Activated CD8-positive, alpha-beta memory T cell treated with anti-CD3 and anti-CD28 coated beads for 24 hours (primary cell): ENCODE measurements around the gene LSS.
A peak's percentile ranks its signal among the peaks of the same experiment; 100 is the strongest.

ENCODE experiments used
- DNase-seq: peaks from one replicate; pipeline ENCODE4 v3.0.0-alpha.2; 2020

Gene LSS

DNA sequence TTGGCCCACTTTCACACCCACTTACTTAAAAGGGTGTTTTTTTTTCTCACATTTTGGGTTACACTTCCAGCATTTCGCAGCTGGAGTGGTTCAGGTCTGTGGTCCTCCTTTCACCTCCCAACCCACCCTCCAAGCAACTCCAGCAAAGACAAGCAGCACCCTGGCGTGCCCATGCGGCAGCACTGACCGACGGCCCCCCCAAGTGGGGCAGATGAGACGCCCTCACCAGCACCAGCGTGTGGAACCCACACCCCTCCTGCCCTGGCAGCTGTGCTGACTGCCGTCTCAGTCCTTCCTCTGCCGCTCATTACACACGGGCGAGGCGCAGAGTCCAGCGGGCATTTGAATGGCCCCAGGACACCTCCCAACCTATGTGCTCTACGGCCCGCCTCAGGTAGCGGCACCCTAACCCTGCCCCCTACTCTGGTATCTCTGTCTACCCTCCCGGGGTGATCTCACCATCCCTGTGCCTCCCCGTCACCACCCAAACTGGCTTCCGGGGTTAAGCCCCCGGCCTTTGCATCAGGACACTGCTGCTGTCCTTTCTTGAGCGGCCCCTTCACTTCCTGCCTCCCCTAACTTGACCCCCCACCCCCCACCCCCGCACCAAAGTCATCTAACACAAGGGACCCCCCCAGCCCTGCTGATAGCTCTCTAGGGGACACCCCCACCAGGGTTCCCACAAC is 10.9 kb downstream of the LSS start:
- peak; percentile 40 for DNase-seq

DNA sequence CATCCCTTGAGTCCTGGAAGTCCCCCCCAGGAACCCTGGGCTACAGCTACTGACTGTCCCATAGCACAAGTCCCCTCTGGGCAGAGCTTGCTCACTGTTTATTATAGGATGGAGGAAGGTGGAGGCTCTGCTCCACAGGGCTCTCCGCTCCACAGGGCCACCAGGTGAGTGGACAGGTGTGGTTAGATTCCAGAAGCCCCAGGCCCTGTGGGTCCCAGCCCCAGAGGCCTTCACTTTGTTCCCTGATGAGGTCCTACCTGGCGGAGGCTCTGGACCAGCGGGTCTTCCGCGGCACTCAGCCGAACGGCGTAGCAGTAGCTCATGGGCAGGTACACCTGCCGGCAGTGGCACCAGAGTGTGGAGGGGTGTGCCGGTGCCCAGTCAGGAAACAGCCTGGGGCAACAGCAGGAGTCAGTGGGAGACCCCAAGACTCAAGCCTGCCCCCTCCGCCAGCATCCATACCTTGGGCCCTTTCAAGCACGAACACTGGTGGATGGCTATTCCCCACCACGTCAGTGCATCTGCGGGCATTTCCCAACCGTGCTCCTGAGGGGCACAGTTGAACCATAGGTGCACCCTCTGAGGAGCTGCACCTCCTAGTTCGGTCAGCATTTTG is 12.3 kb downstream of the LSS start:
- no peak for DNase-seq

- no peak for DNase-seq
These were observed 13.0 kb downstream of the LSS start for GRCh38 chr21:46215436-46216131.

GRCh38 chr21:46214478-46215340 is 13.9 kb downstream of the LSS start:
- DNase-seq = no peak

GRCh38 chr21:46213620-46214286 is 14.8 kb downstream of the LSS start:
- no peak for DNase-seq

DNA sequence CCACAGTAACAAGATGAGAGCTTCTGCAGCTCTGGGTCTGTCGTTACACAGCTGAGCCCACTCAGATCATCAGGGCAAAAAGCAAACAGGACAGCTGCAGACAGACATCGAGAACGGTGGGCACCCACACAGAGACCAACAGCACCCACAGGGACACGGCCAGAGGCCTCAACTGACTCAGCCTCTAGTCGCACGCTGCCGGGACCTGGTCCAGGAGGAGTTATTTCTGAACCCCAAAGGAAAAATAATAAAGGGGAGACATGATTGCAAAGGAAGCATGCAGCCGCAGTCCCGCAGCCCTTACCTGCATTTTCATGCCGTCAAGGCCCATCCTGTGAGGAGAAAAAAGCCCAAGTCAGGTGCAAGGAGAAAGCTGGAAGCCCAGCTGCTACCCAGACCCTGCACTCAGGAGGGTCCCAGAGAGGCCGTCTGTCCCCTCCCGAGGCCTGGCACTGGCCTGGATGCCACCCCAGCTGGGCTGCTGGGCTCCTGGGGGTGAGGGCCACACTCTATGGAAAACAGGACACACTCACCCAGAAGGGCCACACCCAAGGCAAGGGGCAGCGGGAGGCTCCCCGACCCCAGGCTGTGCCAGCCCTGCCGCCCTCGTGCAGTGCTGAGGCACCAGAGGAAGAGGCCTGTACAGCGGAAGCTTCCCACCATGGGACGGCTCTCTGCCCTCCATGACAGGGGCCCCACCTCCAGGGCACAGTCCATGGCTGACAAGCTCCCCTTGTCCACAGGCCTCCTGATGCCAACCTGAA is 15.7 kb downstream of the LSS start:
- no peak for DNase-seq

GRCh38 chr21:46211786-46212720 is 16.5 kb downstream of the LSS start:
- no peak for DNase-seq

DNA sequence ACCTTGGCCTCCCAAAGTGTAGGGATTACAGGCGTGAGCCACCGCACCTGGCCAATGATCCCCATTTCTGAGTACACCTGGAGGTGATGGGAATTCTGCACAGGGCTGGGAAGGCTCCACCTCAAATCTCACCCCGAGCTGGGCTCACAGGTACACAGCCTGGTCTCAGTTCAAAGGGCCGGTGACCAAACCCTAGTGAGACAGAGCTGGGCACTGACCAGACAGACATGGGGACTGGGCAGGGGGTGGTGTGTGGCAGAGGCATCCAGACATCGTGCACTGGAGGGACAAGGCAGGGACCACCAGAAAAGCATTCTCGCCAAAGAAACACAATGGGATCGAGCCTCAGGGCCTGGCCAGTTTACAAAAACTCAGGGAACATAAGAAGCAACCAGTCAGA is 17.2 kb downstream of the LSS start:
- DNase-seq = no peak

- no peak for DNase-seq
These were observed 18.0 kb downstream of the LSS start for GRCh38 chr21:46210378-46211136.

DNA sequence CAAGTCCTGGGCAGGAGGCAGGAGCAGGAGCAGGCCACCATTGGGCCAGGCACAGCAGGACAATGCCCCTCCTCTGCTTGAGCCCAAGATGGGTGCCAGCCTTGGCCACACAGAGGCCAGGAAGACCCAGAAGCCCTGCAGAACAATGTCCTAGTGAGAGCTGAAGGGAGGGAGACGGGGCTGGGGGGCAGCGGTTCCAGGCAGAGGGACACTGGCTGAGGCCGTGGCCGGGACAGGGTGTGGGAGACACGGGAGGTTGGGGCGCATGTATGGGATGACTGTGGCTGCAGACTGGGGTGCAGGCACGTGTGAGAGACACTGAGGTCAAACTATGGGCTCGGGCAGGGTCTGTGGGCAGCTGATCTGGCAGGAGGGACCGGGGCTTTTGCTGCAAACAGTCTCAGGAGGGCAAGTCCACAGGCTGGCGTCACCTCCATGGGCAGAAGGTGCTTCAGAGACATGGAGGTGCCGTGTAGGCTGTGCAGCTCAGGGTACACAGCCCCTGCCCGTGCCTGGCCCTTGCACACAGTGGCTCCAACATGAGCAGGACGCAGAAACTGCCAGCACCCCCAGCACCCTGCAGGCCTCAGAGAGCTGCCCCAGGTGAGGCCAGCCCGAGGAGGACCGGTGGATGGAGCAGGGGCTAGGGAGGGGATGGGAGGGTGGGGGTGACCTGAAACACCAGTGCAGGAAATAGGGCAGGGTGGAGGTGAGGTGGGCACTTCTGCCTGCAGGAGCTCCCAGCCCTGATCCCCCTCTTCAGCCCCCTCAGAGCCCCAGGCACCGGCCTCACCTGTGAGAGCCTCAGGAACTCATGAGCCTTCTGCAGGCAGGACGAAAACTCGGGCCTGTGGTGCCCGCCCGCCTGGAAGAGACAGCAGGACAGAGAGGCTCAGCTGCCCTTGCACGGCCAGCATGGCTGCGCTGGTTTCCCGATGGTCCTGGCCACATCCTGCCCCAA is 19.5 kb downstream of the LSS start:
- no peak for DNase-seq

- no peak for DNase-seq
These were observed 20.5 kb downstream of the LSS start for GRCh38 chr21:46207920-46208591.

DNA sequence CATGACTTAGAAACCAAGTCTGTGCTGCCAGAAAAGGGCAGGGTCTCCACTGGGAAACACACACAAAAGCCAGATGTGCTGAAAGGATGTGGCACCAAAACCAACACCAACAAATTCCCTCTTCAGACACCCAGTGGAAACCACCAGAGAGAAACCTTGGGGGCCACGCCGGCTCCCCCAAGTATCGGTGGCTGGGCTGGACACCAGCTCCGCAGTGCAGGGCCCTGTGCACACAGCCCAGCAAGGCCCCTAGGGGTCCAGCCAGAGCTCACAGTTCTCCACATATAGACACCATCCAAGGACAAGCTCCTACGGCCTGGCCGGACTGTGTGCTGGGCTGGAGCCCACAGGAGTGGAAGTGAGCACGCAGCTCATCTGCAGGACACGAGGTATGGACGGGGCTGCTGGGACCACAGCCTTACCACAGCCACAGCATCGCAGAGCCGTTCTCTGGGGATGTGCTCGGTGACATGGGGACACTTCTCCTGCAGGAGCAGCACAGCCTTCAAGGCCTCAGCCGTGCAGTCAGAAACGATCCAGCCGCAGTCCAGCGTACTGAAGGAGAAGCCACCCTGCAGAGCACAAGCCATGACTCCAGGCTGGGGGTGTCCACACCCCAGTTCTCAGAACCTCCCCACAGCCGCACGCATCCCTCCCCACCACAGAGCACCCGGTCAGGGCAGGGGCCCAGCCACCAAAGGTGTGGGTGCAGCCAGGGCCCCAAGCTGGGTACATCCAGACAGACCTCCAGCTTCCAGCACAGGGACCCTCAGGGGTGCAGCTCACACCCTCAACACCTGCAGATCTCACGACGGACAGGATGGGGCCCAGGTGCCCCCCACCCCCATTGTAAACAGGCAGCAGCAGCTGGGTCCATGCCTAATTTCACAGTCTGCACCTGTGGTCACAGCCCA is 21.3 kb downstream of the LSS start:
- no peak for DNase-seq

- DNase-seq = no peak
These were observed 22.2 kb downstream of the LSS start for GRCh38 chr21:46206163-46207005.

DNA sequence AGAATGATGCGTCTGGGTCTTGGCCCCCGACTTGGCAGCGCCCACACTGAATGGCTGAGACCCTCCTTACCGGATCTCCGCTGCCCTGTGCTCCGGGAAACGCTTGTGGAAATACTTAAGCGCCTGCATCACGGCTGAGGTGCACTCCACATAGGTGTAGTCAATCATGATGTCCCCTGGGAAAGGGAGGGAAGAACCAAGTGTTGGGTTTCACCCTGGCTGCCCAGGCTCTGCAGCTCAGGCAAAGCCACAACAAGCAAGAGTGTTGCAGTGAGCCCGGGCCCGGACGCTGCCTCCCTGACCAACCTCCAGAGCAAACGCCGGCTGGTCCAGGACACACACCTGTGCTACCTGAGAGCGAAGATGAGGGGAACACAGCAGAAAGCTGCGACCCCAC is 22.8 kb downstream of the LSS start:
- no peak for DNase-seq

GRCh38 chr21:46205166-46205565 is 23.4 kb downstream of the LSS start:
- DNase-seq = no peak

- no peak for DNase-seq
These were observed 25.4 kb downstream of the LSS start for GRCh38 chr21:46203203-46203600.
